ENCODE measurements around the gene PTDSS2. TPM values are rescaled to one million over a fixed set of nuclear protein-coding genes. Genes with fewer than 3 reads are reported as not detected.
"Not testable (repeated sequence)": the region's sequence is repeated elsewhere in the genome, so short reads cannot be mapped to it uniquely, and the experiment has no call there.

Gene PTDSS2
- total RNA-seq, 4 donors from 2014 or later, result 23.9 to 58.3 (median 30.2) TPM

DNA sequence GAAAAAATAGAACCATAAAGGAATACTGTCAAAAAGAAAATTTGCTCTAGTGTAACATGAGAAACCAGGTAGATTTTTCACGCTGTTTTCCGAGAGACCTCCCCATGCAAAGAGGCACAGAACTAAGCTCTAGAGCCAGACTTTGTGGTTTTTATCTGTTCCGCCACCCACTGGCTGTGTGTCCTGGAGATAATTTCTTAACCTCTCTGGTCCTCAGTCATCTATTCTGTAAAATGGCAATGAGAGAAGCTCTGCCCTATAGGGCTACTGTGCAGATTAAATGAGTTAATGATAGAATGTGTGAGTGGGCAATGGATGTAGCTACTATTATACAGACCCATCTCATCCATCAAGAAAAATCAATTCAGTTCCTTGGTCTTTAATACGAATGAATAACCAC is 25.8 kb upstream of the PTDSS2 start:
- Histone ChIP-seq H3K4me3 (no peak overlapping the region), H3K4me1 (peaks cover 0 to 6% (median 2%) of the 10 kb centered on the region in 4 donors), H3K27me3 (peaks cover 0 to 67% (median 13%) of the 10 kb centered on the region in 4 donors), H3K36me3 (no peaks in the 10 kb centered on the region), H3K27ac (replicated peaks in 1 of 4) (no peak overlapping the region), H3K9me3 (no peaks in the 10 kb centered on the region)
- DNase-seq (ENCODE audit: extremely low spot score), result no peak
- 85% methylated on average over 4 of the region's 4 CpGs for WGBS
- TF ChIP-seq POLR2AphosphoS5 (IDR thresholded peaks at IDR 0.05) (no peak), EP300 (IDR thresholded peaks at IDR 0.05) (no peak), POLR2A (IDR thresholded peaks at IDR 0.05; ENCODE audit: low read depth) (no peak)
- TF ChIP-seq, protein P1, sequence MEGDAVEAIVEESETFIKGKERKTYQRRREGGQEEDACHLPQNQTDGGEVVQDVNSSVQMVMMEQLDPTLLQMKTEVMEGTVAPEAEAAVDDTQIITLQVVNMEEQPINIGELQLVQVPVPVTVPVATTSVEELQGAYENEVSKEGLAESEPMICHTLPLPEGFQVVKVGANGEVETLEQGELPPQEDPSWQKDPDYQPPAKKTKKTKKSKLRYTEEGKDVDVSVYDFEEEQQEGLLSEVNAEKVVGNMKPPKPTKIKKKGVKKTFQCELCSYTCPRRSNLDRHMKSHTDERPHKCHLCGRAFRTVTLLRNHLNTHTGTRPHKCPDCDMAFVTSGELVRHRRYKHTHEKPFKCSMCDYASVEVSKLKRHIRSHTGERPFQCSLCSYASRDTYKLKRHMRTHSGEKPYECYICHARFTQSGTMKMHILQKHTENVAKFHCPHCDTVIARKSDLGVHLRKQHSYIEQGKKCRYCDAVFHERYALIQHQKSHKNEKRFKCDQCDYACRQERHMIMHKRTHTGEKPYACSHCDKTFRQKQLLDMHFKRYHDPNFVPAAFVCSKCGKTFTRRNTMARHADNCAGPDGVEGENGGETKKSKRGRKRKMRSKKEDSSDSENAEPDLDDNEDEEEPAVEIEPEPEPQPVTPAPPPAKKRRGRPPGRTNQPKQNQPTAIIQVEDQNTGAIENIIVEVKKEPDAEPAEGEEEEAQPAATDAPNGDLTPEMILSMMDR (IDR thresholded peaks at IDR 0.05), result no peak
- intact Hi-C loops (cut with DNase I), result no loop called here

DNA sequence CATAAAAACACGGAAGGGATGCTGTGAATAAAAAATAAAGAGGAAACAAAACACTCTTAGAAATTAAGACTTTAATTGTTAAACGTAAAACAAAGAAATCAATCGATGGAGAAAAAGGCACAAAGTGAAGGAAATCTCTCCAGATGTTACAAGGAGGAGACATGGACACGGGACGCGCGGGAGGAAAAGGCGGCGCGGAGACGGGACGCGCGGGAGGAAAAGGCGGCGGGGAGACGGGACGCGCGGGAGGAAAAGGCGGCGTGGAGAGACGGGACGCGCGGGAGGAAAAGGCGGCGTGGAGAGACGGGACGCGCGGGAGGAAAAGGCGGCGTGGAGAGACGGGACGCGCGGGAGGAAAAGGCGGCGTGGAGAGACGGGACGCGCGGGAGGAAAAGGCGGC is 25.3 kb upstream of the PTDSS2 start:
- H3K27ac ChIP-seq (replicated peaks in 1 of 4); H3K9me3 ChIP-seq; H3K4me1 ChIP-seq; H3K4me3 ChIP-seq; intact Hi-C loops (cut with DNase I); H3K36me3 ChIP-seq; DNase-seq (ENCODE audit: extremely low spot score): not testable (repeated sequence)
- WGBS, result 56% methylated on average over 34 of the region's 45 CpGs
- H3K27me3 ChIP-seq, result peaks cover 0 to 67% (median 10%) of the 10 kb centered on the region in 4 donors

DNA sequence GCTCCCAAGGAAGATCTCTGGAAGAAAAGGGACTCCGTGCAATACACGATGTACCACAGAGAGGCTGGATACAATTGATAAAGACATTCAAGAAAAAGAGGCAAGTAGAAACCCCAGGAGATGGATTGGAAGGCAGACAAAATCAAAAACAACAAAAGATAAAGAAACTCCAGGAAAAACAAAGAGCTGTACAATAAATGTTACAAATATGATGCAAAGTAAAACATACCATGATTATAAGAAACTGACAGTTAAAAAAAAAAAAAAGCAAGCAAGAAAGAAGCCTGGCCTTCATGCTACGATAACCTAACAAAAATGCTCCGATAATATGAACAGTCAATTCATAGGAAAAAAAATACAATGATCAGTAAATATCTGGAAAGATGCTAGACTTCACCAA is 24.8 kb upstream of the PTDSS2 start:
- H3K27me3 ChIP-seq, result peaks cover 0 to 67% (median 5%) of the 10 kb centered on the region in 4 donors
- 61% methylated on average over 4 of the region's 4 CpGs for WGBS
- TF ChIP-seq POLR2AphosphoS5 (IDR thresholded peaks at IDR 0.05) (no peak), POLR2A (IDR thresholded peaks at IDR 0.05; ENCODE audit: low read depth) (no peak), EP300 (IDR thresholded peaks at IDR 0.05) (no peak)
- TF ChIP-seq, protein P1 (IDR thresholded peaks at IDR 0.05), result no peak
- peaks cover 0 to 2% (median under 1%) of the 10 kb centered on the region in 4 donors for H3K4me1 ChIP-seq
- H3K9me3 ChIP-seq, result no peaks in the 10 kb centered on the region
- intact Hi-C loops (cut with DNase I), result no loop called here
- no peak overlapping the region for H3K27ac ChIP-seq (replicated peaks in 1 of 4)
- H3K36me3 ChIP-seq, result no peaks in the 10 kb centered on the region
- DNase-seq (ENCODE audit: extremely low spot score), result no peak
- H3K4me3 ChIP-seq, result no peak overlapping the region

DNA sequence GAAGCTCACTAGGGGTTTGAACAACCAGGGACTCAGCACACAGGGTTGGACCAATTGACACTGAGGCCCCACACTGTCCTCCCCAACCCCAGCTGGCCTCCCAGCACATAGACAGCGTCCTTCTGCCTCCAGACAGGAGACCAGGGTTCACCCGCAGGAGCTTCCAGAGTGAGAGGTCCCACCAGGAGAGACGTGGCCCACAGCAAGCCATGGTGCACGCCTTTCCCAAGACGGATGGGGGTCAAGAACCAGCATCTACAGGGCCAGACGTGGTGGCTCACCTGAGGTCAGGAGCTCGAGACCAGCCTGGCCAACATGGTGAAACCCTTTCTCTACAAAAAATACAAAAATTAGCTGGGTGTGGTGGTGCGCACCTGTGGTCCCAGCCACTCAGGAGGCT is 23.2 kb upstream of the PTDSS2 start:
- Histone ChIP-seq H3K27me3 (peaks cover 0 to 69% (median 2%) of the 10 kb centered on the region in 4 donors), H3K4me3 (no peak overlapping the region), H3K36me3 (no peaks in the 10 kb centered on the region), H3K9me3 (no peaks in the 10 kb centered on the region), H3K4me1 (no peaks in the 10 kb centered on the region), H3K27ac (replicated peaks in 1 of 4) (no peak overlapping the region)
- intact Hi-C loops (cut with DNase I), result no loop called here
- DNase-seq (ENCODE audit: extremely low spot score), result no peak
- no peak for TF ChIP-seq POLR2A (IDR thresholded peaks at IDR 0.05; ENCODE audit: low read depth)
- TF ChIP-seq EP300 (IDR thresholded peaks at IDR 0.05), result no peak
- TF ChIP-seq POLR2AphosphoS5 (IDR thresholded peaks at IDR 0.05), result no peak
- TF ChIP-seq, protein P1 (IDR thresholded peaks at IDR 0.05), result no peak
- 81% methylated on average over 8 of the region's 8 CpGs for WGBS

DNA sequence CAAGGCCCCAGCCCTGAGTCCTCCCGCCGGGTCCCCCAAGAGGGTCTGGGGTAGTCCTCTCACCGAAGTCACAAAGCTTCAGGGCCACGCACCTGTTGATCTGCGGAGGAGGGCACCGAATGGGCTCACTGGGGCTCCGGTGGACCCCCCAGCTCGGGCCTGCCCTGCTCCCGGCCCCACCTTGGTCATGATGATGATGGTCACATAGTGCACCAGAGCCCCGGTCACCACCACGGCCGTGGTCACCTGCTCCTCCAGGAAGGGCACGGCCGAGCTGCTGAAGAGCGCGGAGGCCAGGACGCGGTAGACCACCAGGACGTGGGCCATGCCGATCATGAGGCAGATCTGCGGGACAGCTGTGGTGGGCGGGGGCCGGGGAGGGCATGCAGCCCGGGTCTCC is 21.8 kb upstream of the PTDSS2 start:
- no peak for DNase-seq (ENCODE audit: extremely low spot score)
- H3K9me3 ChIP-seq, result no peaks in the 10 kb centered on the region
- H3K4me3 ChIP-seq, result no peak overlapping the region
- peaks cover 0 to 71% (median 2%) of the 10 kb centered on the region in 4 donors for H3K27me3 ChIP-seq
- no CpG with 5 or more reads among the region's 24 CpGs for WGBS
- TF ChIP-seq, protein P1 (IDR thresholded peaks at IDR 0.05), result no peak
- TF ChIP-seq POLR2A (IDR thresholded peaks at IDR 0.05; ENCODE audit: low read depth), result no peak
- TF ChIP-seq POLR2AphosphoS5 (IDR thresholded peaks at IDR 0.05), result no peak
- TF ChIP-seq EP300 (IDR thresholded peaks at IDR 0.05), result no peak
- no peak overlapping the region for H3K27ac ChIP-seq (replicated peaks in 1 of 4)
- intact Hi-C loops (cut with DNase I), result no loop called here
- no peaks in the 10 kb centered on the region for H3K4me1 ChIP-seq
- H3K36me3 ChIP-seq, result no peaks in the 10 kb centered on the region
